Activated naive CD4-positive, alpha-beta T cell treated with Interleukin-2 at 50 U/mL for 16 hours (primary cell): ENCODE measurements around the gene SLC5A4.
"Not testable (repeated sequence)": the region's sequence is repeated elsewhere in the genome, so short reads cannot be mapped to it uniquely, and the experiment has no call there.

Experiments used
- DNase-seq: peaks from one replicate; pipeline ENCODE4 v3.0.0-alpha.2; 2020

Gene SLC5A4

GRCh38 chr22:32197553-32198226, 57.5 kb downstream of the SLC5A4 start:
- DNase-seq = not testable (repeated sequence)

DNA sequence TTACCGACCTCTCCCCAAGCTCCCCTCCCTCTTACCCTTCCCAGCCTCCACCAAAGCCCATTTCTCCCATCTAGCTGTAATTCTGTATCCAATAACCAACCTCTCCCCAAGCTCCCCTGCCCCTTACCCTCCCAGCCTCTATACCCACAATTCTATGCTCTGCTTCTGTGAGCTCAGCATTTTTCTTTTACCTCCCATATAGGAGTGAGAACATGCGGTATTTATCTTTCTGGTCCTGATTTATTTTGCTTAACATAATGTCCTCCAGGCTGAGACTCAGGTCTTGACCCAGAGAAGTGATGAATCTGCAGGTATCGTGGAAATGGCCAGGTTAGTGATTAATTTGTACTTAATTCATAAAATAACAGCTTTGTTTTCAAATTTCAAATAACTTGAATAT, 59.2 kb downstream of the SLC5A4 start:
- DNase-seq = not testable (repeated sequence)

GRCh38 chr22:32193346-32193745, 61.8 kb downstream of the SLC5A4 start:
- DNase-seq = not testable (repeated sequence)

DNA sequence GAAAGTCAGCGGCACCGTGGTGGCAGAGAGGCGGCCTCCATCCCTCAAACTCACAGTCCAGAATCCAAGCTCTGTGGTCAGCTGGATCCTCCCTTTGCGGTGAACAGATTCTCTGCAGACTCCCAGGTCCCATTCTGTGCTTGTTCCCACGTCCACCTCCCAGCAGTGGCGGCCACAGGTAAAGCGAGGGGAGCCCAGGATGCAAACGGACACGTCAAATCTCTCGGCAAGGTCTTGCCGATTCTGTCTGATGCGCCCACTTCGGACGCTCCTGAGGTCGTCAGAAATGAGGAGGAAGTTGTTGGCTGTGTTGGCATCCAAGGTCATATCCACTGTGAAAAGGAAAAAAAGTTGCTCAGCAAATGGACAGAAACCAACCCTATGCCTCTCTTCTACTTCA, 64.1 kb downstream of the SLC5A4 start:
- DNase-seq = not testable (repeated sequence)

GRCh38 chr22:32185821-32186220, 69.3 kb downstream of the SLC5A4 start:
- no peak for DNase-seq

DNA sequence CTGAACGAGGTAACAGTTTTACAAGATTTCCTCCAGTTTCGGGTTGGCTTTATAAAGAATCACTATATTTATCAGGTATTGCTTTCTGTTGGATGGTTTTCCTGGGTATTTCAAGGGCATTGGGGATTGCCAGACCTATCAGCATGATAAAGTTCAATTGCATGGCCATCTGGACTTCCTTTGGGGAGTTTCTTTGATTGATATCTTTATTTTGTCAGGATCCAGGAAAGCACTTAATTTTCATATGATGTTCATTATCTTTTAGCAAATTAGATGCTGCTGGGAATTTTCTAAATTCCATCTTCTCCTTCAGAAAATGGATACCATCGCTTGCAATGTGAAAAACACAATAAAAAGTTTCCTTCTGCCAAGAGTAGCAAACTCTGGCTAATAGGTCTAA, 71.5 kb downstream of the SLC5A4 start:
- no peak for DNase-seq

DNA sequence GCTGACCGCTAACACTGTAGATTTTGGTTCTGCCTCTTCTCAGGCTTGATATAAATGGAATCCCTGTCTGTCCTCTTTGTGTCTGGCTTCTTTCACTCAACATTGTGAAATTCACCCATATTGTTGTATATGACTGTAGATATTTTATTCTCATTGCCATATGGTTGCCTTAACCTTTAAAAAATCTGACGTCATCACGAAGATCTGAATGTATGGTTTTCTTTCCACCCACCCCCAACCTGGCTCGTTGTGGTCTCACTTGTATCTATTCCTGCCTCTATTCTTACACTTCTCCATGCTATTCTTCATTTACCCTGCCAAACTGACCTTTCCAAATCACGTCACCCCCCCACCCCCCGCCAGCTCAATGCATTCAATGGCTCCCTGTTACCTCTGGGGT, 74.1 kb downstream of the SLC5A4 start:
- no peak for DNase-seq

DNA sequence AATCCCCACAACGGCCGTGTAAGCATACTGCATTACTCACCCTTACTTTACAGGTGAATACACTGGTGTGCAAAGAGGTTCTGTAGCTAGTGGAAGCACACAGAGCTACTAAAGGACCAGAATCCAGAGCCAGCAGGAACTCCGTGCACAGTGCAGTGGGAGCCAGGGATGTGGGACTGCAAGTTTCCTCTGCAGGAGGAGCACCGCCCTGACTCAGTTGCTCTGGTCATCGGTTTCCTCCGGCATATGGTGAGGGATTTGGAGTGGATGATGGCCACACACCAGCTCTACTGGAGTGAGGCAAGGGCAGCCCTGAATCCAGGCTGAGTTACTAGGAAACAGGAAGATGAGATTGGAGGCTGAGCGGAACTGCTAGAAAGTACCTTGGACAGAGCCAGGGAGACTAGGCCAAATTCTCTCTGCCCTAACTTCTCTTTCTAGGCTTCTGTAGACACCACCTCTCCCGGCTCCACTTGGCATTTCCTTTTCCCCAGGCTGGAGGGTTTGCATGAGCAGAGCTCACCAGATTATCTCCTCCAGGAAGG, 77.9 kb downstream of the SLC5A4 start:
- no peak for DNase-seq

DNA sequence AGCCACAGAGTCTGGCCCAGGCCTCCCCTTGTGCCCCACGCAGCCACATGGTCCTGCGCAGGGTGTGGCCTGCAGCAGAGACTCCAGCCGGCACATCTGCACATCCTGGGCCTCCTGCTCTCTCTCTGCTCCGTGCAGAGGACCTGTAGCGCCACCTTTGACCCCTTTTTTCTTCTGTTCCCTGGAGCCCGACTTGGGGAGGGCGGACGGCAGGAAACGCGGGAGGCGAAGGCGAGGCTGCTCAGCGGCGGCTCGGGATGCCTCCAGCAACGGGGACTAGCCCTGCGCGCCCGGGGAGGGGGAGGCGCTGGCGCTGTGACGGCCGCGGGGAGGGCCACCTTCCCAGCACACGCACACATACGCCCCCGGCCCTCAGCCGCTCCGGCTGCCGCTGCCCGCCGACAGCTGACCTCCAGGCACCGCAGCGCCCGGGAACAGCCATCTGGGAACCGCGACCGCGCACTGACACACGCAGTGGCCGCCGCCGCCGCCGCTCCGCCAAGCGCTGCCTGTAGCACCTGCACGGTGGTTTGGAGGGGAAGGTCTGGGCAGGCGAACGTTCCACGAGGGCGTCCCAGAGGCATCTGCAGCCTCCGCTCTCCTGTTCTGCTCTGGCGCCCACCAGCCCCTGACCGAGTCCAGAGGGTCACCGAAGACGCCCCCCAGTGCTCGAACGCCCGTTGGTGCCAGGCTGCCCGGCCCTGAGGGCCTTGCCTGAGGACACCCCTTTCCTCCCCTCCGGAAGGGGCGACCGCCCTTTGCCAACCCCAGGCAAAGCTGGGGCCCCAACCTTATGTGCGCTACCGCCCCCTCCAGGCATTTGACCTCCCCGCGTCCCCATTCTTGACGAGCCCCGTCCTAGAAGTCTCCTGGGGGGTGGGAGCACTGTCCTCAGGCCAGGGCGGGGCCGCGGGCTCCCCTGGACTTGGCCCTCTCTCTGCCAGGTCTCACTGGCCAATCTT, 79.2 kb downstream of the SLC5A4 start:
- peak; percentile 5 for DNase-seq

DNA sequence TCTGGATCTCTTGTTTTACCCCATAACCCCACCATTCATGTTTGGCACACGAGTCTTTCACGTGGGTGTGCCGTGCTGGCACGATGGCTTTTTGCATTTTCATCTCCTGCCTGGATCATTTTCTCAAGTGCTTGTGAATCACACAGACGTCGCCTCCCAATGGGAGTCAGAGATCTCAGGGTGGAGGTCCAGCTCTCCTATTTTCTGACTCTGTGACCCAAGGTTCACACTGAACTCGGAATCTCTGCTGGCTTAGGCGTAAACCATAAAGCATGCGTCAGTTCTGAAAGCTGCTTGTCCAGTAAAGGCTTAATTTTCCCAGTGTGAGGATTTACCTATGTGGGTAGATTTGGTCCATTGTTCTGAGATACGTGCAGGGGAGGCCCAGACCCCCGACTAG, 80.0 kb downstream of the SLC5A4 start:
- DNase-seq = no peak
